Measurements from ENCODE around the gene PDXP. TPM values are rescaled to one million over a fixed set of nuclear protein-coding genes. Genes with fewer than 3 reads are reported as not detected.

The PDXP gene
- total and polyA plus RNA-seq, 2 of the 4 experiments (the other 2 are of a cell fraction): 5.4 to 24.1 TPM

GRCh38 chr22:37639771-37640590, 18.5 kb upstream of the PDXP start (continued):
- TF ChIP-seq SMC3 (IDR thresholded peaks at IDR 0.05; ENCODE audit: low read depth, low read length): no peak
- no peak for TF ChIP-seq MXI1 (IDR thresholded peaks at IDR 0.05; ENCODE audit: borderline replicate concordance, low read depth, low read length)
